Sigmoid colon (tissue), 4 donors: ENCODE measurements around the gene CLSTN1.

Experiments
- CTCF ChIP-seq, 4 experiments: fragments of 450-650 bp in 3 of 4; fragments of 200-600 bp in 1 of 4; IDR thresholded peaks; one replicate each; pipeline ENCODE4 v1.5.1; 2016 to 2019; ENCODE audit warnings: antibody characterized with exemption in 4 of 4, mild to moderate bottlenecking in 3 of 4, moderate library complexity in 2 of 4
- EP300 ChIP-seq, 4 donors: sonication (generic); formaldehyde crosslinking; IDR thresholded peaks; one replicate each; pipeline ENCODE4 v1.6.1; 2017; ENCODE audit warnings: antibody characterized with exemption in 4 of 4
- POLR2A ChIP-seq, 2 donors: fragments of 450-650 bp; IDR thresholded peaks; one replicate each; pipeline ENCODE4 v1.6.1; 2016; ENCODE audit warnings: antibody characterized with exemption in 2 of 2, mild to moderate bottlenecking in 2 of 2, moderate library complexity in 2 of 2
- POLR2AphosphoS5 ChIP-seq, 4 donors: sonication (generic); formaldehyde crosslinking; IDR thresholded peaks; one replicate each; pipeline ENCODE4 v1.6.1; 2017; ENCODE audit warnings: antibody characterized with exemption in 4 of 4

- no peak for TF ChIP-seq CTCF (IDR thresholded peaks at IDR 0.05)
- no peak for TF ChIP-seq POLR2A (IDR thresholded peaks at IDR 0.05)
- TF ChIP-seq POLR2AphosphoS5 (IDR thresholded peaks at IDR 0.05), result no peak
- TF ChIP-seq EP300 (IDR thresholded peaks at IDR 0.05), result no peak
Observed at GRCh38 chr1:9817734-9818133, 6.0 kb downstream of the CLSTN1 start.
